HL-60 (cell line): ENCODE results near the gene RASIP1.

Experiments
- DNase-seq, 2 experiments: peaks; one replicate each; pipeline ENCODE4 v3.0.0-alpha.2; 2010 to 2020; ENCODE audit warnings: low read depth in 1 of 2, low spot score in 1 of 2
- H3K27ac ChIP-seq: fragments of 250-450 bp; sonication (Bioruptor Pico); replicated peaks from 2 replicates; pipeline ENCODE4 v1.5.1; 2020; ENCODE audit warnings: mild to moderate bottlenecking, moderate library complexity
- H3K27me3 ChIP-seq: fragments of 250-450 bp; sonication (Bioruptor Pico); 2 replicates; pipeline ENCODE4 v1.5.1; 2021; ENCODE audit warnings: mild to moderate bottlenecking, moderate library complexity; ENCODE audit not compliant: insufficient read depth, poor library complexity, severe bottlenecking
- H3K4me3 ChIP-seq: replicated peaks from 2 replicates; pipeline ENCODE4 v1.5.1; 2011; ENCODE audit warnings: mild to moderate bottlenecking, control low read depth, low read length; ENCODE audit not compliant: insufficient read depth
- CTCF ChIP-seq: IDR thresholded peaks from one replicate; pipeline ENCODE4 v1.5.1; 2011; ENCODE audit warnings: low read length, control low read depth, inconsistent platforms; ENCODE audit not compliant: insufficient read depth
- POLR2AphosphoS5 ChIP-seq: IDR thresholded peaks from 2 replicates; pipeline ENCODE4 v1.6.1; 2012; ENCODE audit warnings: low read depth
- REST ChIP-seq: IDR thresholded peaks from 2 replicates; pipeline ENCODE4 v1.6.1; 2012; ENCODE audit warnings: low read depth; ENCODE audit not compliant: insufficient replicate concordance
- SPI1 ChIP-seq: IDR thresholded peaks from 2 replicates; pipeline ENCODE4 v1.6.1; 2012; ENCODE audit warnings: low read depth, mild to moderate bottlenecking, borderline replicate concordance

The RASIP1 gene

GRCh38 chr19:48734625-48735024, 5.8 kb downstream of the RASIP1 start:
- H3K27ac ChIP-seq: no peak overlapping the region
- TF ChIP-seq POLR2AphosphoS5 (no peak), SPI1 (no peak), CTCF (no peak), REST (no peak)
- H3K4me3 ChIP-seq: no peak overlapping the region
- no peak for DNase-seq
- H3K27me3 ChIP-seq: no peaks in the 10 kb centered on the region

GRCh38 chr19:48731452-48731851, 9.0 kb downstream of the RASIP1 start:
- H3K27me3 ChIP-seq: no peaks in the 10 kb centered on the region

More at GRCh38 chr19:48731452-48731851, 9.0 kb downstream of the RASIP1 start:
- no peak for TF ChIP-seq REST
- TF ChIP-seq CTCF: no peak
- TF ChIP-seq SPI1: no peak
- H3K4me3 ChIP-seq: no peak overlapping the region
- DNase-seq: no peak
- no peak overlapping the region for H3K27ac ChIP-seq
